Lung microvascular endothelial cell (primary cell): ENCODE measurements around the gene PXDN. TPM values are rescaled to one million over a fixed set of nuclear protein-coding genes. Genes with fewer than 3 reads are reported as not detected.

Experiments used
- DNase-seq, 2 donors: peaks; one replicate each; pipeline versions ENCODE4 v3.0.0 to v3.0.0-alpha.2; 2010; ENCODE audit warnings: low read depth in 2 of 2
- total RNA-seq: library from RNA; depleted of rRNA; stranded (reverse); fragments of >200 nt; gene quantifications from 2 replicates; pipeline ENCODE4 v1.2.1, GENCODE V29; 2014

The PXDN gene
- total RNA-seq, 1 donor from 2014 or later, result 140 TPM

DNA sequence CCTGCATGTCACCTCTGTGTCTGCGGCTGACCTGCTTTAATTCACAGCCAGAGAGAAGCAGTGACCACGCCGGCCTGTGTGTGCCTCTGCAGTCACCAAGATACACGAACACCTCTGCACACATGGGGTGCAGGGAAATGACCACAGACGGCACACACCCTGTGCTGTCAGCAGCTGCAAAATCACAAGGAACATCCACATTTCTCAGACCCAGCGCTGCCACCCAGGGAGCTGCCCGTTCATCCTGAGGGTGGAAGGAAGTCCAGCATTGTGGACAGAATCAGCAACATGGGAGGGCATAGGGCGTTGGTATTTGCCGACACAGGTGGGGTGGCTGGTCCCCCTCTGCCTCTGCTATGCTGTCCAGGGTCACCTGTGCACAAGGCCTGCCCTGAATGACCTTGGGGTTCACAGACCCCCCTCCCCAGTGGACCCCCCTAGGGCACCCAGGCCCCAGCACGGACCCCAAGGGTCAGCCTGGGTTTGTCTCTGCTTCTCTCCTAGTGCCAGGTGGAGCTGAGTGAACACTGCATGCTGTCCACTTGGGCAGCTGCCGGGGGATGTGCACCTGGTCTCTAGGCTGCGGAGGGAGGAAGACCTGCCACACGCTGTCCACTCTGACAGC, 107.4 kb downstream of the PXDN start:
- no peak for DNase-seq

DNA sequence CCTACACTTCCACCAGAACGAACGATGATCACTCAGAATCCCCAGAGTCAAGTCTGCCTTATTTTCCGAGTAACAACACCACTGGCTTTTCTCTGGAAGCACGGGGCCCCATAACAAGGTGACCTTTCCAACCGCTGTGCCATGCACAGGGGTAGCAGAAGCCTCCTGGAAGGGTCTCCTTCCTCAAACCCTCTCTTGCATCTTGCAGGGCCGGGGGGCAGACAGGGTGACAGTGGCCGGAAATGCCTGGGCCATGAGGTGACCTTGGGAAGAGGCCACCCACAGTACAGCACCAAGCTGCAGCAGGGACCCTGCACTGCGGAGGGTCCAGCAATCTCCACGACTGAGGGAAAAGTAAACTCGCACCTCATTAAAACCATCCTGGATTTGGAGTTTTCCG, 108.5 kb downstream of the PXDN start:
- no peak for DNase-seq

GRCh38 chr2:1634681-1635341, 109.5 kb downstream of the PXDN start:
- no peak for DNase-seq

DNA sequence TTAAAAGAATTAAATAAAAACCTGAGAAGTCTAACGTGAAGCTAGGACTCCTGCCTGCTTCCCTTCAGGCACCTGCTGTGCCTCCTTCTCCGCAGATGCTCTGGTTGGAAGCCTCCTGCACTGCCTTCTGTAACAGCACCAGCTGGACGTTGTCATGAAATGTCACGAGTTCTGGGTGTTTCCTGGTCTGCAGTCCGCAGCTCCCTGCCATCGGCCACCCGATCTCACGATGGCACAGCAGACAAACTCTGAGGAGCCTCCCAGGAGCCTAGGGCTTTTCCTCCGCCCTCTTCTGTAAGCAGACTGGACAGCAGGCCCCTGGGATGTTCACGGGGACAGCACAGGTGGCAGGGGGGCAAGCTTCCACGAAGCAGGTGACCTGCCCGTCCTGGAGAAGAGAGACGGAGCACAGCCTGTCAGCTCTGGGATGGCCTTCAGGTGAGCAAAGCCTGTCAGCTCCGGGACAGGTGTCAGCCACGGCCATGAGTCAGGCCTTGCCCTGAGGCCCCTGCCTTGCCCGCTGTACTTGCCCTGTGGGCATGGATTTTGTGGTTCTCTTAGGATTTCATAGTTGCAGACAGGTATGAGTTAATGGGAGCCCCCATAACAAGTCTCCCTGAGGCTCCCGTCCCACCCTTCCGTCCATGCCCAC, 110.3 kb downstream of the PXDN start:
- no peak for DNase-seq

GRCh38 chr2:1633092-1633671, 111.1 kb downstream of the PXDN start:
- no peak for DNase-seq

DNA sequence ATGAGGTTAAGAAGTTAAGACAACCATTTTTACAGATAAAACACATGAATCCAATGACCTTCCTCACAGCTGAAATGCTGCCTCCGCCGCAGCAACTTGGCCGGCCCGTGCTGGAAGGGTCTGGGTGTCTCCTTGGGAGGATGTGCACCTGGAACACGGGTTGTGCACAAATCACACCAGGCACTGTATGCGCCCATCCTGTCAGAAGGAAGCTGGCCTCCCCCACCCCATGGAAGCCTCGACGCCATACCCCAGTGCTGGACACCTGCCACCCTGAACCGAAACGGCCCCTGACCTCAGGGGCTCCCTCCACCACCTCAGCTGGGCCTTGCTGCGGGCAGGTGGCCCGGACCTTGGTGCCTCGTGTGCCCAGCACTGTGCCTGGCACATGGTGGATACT, 111.8 kb downstream of the PXDN start:
- no peak for DNase-seq

DNA sequence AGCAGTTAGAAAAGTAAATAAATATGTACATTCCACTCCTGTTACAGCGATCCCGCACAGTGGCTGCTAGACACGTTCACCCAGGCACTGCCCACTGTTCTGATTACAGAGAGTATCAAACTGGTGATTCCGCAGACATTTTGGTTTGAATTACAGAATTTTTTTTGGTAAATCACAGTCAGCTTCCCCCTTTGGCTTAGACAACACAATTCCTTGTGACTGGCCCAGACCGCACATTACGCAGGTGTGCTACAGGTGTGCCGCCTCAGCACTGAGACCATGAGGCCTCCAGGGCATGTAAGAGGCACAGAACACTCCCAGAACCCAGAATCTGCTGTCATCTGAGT, 112.3 kb downstream of the PXDN start:
- DNase-seq, result no peak

DNA sequence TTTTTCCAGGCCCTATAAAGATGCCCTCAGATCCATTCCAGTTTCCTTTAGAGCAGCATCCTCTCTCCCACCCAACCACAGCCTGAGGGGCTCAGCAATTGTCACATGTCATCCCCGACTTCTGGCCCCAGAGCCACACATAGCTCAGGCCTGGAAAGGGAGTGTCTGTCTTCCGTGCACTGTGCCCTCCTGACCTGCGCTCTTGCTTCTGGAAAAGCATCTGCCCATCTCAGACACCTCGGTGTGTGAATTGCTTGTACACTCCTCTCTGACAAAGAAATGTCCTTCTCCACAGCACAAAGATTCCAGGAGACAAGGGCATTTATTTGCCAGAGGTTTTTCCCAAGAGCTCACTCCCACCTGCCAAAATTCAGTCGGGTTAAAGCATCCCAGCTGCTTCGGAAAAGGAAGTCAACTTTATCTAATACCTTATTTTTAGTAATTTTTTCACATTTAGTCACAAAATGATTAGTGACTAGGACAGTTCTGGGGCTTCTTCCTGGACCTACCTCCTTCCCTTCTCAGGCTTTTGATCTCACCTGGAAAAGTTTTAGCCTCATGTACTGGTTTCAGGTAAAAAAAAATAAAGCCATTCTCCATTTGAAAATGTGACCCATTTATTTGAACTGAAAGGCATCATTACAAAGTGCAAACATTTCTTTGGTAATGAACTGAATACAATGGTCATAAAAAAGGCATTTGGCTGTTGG, 112.9 kb downstream of the PXDN start:
- no peak for DNase-seq

DNA sequence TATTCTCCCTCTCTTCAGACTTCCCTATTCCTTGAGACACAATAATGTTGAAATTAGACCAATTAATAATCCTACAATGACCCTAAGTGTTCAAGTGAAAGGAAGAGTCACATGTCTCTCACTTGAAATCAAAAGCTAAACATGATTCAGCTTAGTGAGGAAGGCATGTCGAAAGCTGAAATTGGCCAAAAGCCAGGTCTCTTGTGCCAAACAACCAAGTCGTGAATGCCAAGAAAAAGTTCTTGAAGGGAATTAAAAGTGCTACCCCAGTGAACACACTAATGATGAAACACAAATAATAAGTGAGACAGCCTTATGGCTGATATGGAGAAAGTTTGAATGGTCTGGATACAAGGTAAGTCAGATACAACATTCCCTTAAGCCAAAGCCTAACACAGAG, 115.4 kb downstream of the PXDN start:
- DNase-seq, result peak; percentile 53 to 88

DNA sequence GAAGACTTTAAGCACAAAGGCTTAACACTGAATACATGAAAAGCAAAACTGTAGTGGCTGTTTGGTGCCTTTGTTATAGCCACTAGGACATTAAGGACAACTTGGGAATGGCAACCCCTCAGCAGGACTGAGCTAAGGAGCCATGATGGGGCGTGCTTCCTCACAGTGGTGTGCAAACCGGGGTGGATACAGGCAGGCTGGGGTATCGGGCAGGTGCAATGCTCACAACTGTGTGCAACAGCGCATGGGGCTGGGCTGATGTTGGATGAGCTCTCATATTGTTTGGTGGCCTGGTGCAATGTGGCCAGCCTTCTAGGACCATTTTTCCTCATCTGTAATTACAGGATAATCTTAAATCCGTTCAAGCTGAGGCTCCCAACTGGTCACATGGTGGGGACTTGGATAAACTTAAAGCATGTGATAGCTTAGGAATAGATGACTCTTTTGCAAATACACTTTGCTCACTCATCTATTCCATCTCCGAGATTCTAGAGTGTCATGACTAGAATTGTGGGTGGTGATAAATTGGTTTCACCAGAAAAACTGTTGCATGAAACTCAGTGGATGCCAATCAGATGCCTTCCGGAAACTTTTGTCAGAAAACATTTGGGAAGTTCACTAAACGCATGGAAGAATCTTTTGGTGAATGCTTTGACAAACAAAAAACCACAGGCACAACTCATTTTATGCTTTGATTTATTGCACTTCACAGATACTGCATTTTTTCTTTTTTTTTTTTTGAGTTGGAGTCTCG, 116.5 kb downstream of the PXDN start:
- no peak for DNase-seq

DNA sequence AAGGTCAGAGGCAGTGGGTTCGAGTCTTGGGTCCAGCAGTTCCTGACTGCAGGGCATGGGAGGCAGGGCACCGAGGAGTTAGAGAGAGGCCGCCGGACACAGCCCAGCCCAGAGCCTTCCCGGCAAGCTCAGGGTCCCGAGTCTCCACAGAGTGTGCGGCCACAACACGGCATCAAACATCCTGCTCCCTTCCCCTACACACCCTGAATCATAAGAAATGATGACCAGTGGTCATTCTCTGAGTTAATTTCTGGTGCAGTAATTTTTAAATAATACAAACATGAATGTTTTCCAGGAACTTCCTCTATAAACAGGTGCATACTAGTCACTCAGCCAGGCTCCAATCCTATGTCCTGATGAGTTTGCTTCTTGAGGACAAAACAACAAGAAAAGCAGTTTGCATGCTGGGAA, 118.0 kb downstream of the PXDN start:
- DNase-seq, result peak in 1 of 2 donors; percentile 85

GRCh38 chr2:1625281-1626001, 118.9 kb downstream of the PXDN start:
- peak; percentile 67 to 95 for DNase-seq

DNA sequence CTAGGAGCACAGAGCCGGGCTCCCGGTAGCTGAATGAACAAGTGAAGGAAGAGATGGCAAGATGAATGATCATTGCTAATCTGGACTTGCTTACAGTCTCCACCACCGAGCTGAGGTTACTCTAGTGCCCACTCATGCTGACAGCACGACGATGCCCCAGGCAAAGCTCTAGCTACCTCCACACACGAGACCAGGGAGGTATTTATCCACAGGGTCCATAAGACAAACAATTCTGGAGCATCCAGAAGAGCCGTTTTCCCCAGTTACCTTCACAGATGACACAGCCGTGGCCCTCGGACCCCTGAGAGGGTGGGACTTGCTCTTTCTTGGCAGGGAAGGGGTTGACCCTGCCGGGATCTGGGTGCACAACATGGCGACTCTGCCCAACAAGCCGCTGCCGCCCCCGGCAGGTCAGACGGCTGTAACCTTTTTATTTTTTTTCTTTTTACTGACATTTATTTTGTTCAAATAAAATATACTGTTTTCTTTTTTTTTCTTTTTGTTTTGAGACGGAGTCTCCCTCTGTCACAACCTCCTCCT, 120.3 kb downstream of the PXDN start:
- DNase-seq, result no peak

DNA sequence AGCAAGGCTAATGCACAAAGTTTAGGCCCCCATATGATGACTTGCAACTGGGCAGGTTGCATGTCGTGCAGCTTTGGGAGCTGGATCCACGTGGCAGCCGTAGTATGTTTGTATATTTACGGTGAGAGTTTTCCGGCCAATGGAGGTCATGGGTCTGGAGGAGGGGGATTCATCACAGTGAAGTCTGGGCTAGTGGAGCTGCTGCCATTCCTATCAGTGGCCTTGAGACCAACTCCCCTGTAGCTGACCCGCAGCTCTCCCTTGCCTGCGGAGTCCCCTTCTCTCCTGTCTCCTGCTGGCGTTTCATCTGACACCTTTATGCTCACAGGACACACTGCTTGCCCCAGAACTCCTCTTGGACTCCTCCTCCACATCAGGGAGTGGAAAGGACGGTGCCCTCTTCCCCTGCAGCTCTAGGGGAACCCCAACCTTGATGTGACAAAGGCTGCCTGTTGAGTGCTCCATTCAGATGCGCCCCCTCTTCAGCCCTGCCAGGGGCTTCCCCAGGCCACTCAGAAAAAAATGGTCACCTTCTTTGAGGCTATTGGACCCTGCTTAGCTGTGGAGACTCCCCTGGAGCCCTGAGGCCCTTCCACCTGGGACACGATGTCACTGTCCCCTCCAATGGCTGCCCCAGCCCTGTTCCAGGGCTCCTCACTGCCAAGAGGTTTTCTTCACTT, 121.7 kb downstream of the PXDN start:
- no peak for DNase-seq

- DNase-seq, result peak in 1 of 2 donors; percentile 22
Observed at GRCh38 chr2:1621976-1622375, 122.3 kb downstream of the PXDN start.

DNA sequence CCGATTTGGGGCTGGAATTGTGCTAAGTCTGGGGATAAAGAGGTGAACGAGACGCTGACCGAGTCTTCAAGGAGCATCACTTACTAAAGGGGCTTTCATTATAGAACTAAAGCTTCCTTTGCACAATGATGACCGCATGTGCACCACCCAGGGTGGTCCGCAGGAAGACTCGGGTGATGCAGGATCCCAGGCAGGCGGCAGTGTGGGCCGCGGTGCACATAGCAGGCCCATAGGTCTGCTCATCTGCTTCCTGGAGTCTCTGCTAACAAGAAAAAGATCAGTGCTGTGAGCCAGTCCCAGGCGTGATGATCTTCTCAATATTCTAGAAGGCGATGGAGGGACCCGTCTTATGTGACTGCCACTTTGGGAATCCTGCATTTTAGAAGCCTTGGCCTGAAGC, 122.8 kb downstream of the PXDN start:
- no peak for DNase-seq

DNA sequence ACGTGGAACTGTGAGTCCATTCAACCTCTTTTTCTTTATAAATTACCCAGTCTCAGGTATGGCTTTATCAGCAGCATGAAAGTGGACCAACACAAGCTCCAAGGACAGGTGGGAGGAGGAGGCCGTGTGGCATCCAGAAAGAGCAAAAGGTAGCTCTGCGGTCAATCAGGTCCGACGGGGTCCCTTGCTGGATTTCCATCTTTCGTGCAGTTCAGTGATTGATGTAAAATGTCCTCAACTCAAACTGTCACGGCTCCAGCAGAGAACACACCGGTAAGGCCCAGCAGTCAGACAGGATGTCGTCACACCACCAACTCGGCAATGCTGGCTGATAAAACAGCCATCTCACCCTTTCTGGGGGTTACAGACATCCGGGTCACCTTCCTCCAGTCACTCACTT, 123.3 kb downstream of the PXDN start:
- no peak for DNase-seq

- no peak for DNase-seq
Observed at GRCh38 chr2:1620081-1620480, 124.2 kb downstream of the PXDN start.

GRCh38 chr2:1619556-1619955, 124.8 kb downstream of the PXDN start:
- no peak for DNase-seq

DNA sequence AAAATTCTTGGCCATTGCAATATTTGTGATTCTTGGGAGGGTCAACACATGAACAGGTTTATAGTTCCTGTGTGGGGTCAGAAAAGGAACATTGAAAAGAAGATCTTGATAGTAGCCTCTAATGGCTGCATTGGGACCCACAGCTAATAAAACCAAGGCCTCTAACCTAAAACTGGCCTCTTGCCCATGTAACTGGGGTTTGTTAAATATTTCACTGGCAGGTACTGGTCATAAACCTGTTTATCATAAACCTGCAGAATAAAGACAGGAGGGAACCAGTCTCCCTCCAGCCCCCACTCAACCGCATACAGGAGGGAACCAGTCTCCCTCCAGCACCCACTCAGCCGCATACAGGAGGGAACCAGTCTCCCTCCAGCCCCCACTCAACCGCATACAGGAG, 125.3 kb downstream of the PXDN start:
- DNase-seq, result no peak
